Measurements from ENCODE around the gene POLE.
A peak's percentile ranks its signal among the peaks of the same experiment; 100 is the strongest.

The POLE gene

DNA sequence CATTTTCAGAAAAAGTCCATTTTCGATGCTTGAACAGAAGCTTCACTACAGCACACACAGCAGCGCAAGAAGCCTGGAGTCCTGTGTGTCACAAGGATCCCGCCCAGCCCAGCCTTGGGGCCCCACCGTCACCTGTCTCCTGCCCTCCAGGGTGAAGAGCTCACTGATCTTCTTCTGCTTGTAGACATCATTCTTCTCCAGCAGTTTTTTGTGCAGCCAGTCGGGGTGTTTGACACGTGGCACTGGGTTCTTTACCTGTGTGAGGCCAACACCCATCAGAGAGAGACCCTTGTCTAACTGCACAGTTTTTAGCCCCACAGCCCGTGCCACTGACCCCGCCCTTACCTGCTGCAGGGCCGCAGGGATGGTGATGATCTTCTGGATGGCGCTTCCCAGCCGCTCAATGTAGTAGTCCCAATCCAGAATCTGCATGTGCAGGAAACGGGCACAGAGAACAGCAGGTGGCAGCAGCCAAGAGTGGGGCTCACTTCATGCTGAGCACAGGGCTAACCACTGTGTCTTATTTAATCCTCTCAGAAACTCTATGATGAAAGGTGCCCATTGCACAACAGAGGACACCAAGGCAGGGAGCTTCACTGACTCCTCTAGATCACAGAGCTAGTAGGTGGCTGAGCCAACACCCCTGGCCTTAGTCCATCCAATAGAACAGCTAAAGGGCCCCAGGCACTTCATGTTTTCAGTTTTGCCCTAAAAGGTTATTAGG is 30.0 kb downstream of the POLE start:
- DNase-seq (ENCODE audit: low spot score) = no peak

- no peak for DNase-seq (ENCODE audit: low spot score)
These were observed 33.4 kb downstream of the POLE start for GRCh38 chr12:132653567-132654290.

- peak; percentile 20 for DNase-seq (ENCODE audit: low spot score)
These were observed 35.6 kb downstream of the POLE start for GRCh38 chr12:132651444-132652100.

DNA sequence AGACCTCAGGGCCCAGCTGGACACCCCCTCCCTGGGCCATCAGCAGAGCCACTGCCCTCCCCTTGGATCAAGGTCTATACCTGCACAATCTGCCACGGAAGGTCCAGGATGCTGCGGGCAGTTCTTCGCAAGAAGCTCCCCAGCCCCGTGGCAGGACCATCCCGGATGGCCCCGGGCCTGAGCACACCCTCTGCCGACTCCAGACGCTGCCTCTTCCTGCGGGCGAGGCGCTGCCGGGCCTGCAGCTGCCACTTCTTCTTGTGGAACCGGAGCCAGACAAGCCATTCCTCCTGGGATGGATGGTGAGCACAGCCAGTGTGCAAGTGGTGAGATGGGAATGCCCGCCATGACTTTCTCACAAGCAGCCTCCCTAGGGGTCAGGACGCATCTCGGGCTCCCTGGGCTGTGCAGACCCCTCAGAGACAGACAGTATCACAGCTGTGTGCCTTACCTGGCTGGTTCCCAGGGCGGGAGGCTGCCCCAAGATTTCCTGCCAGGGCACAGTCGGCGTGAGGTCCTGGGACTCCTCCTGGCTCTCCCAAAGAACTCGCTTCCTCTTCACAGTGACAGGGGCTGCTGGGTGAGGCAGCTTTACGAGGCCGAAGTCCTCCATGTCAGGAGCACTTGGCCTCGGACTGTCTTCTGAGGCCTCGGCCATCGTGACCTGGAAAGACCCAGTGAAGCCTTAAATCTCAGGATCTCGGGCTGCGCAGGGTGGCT is 37.8 kb downstream of the POLE start:
- no peak for DNase-seq (ENCODE audit: low spot score)

GRCh38 chr12:132648616-132649225 is 38.4 kb downstream of the POLE start:
- no peak for DNase-seq (ENCODE audit: low spot score)

DNA sequence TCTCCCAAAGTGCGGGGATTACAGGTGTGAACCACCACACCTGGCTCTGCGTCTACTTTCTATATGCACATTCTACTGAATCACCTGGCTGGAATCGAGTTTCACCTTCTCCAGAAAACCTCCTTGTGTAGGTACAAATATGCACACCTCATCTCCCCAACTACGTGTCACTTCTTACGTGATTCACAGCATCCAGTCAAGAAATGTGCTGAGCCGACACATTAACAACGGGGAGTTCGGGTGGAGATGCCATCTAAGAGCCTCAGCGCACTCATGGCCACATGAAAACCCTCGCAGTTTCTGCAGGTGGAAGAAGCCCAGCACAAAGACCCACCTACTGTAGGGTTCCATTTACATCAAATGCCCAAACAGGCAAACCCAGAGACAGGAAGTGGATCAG is 39.3 kb downstream of the POLE start:
- DNase-seq (ENCODE audit: low spot score) = no peak

GRCh38 chr12:132646850-132647249 is 40.3 kb downstream of the POLE start:
- no peak for DNase-seq (ENCODE audit: low spot score)

DNA sequence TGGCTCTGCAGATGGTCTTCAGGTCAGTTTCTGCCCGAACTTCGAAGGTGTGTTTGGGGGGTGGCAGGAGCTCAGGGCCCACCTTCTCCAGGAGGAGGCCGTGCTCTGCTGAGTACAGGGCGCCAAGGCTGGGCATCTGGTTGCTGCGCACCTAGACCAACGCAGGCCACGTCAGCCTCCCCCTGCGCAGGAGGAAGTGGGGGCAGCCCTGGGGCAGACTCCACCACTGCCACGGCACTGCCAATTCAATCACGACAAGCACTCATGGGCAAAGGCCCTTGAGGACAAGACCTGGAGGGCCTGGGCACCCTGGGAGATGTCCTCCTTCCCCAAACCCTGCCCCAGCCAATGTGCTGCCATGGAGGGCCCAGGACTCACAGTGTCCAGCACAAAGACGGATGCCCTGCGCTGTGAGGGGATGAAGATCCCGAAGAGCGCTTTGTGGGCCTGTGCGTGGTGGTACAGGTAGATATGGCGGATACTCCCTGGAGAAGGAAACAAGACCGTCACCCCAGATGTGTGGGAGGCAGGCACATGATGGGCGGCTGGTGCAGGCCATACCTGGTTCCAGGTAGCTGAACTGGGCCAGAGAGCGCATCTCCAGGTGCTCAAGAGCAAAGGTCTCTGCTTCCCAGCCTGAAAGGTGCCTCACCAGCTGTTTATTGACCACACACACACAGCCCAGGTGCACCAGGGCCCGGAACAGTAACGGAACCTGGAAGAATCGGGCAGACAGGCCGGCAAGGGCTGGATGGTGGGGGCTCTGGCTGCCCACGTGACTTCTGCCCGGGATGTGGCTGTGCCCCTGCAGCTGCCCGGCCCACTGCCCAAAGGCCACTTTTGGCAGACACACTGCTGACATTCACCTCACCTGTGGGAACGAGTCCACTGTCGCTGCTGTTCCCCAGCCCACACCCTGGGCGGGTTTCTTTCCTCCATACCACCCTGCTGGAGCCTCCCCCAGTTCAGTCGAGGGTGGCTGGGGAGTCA is 44.0 kb downstream of the POLE start:
- no peak for DNase-seq (ENCODE audit: low spot score)

DNA sequence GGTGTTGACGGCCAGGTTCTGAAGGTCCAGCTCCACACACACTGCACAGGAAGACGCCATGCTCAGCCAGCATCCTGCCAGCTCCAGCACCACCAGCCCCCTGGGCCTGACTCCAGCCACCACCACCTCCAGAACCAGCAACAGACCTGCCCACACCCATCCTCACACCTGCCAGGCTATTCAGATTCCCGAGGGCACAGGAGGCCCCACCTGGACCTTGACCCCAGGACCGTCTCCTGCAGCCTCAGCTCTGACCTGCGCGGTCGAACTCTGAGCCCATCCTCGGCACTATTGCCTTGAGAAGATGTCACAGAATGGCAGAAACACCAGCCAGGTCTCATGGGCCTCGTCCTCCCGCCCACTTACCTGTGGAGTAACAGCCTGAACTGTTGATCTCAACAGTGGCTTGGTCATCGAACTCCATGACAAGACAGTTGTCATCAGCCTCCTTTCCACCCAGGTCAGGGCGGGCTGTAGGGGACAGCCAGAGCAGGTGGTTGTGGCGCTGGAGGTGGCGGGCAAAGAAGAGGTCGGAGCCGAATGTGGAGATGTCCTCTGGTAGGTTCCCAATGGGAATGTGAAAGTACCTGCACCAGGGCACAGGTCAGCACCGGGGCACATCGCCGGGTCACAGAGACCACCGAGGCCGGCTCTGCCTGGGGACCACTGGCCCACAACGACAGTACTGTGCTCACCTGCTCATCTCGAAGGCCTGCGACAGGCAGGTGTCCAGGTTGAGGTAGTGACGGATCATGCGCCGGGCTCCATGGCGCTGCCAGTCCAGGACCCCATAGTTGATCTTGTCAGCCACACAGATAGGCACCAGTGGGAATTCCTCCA is 45.1 kb downstream of the POLE start:
- no peak for DNase-seq (ENCODE audit: low spot score)

GRCh38 chr12:132640936-132641335 is 46.2 kb downstream of the POLE start:
- no peak for DNase-seq (ENCODE audit: low spot score)

DNA sequence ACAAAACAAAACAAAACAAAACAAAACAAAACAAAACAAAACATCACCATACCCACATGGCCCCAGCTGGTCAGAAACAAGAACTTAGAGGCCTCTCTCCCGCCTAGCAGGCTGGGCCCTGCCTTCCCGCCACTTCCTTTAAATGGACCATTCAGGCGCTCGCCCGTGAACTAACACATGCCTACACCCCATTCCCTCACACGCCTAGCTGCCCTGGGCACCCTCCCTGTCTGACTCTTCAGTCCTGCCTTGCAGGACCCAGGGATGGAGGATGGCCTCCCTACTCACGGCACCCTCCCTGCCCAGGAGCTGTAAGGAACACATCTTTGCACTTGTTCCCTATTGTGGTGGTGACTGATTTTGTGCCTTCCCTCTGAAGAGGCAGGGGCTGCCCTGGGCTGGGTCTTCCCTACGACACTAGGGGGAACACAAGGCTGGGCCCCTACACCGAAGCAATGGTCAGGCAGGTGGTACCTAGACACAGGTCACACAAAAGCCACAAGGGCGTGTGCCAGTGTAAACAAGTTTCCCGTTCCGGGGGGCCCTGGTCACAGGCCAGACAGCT is 47.1 kb downstream of the POLE start:
- no peak for DNase-seq (ENCODE audit: low spot score)

GRCh38 chr12:132638541-132639408 is 48.4 kb downstream of the POLE start:
- no peak for DNase-seq (ENCODE audit: low spot score)

DNA sequence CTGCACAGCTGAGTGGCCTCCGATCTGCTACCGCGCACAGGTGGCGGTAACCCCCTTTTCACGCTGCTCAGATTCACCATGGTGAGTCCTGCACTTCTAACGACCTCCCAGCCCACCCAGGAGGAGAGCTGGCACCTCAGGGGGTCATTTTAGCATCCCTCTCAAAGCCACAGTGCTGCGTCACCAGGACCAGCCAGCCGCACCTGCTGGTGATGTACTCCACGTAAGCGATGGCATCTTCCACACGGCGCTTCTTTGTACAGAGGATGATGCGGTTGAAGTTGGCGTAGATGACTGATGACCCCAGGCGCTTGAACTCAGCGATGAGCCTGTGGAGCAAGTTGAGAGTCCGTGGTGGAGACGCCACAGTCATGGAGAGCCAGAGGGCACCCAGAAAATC is 49.3 kb downstream of the POLE start:
- no peak for DNase-seq (ENCODE audit: low spot score)

DNA sequence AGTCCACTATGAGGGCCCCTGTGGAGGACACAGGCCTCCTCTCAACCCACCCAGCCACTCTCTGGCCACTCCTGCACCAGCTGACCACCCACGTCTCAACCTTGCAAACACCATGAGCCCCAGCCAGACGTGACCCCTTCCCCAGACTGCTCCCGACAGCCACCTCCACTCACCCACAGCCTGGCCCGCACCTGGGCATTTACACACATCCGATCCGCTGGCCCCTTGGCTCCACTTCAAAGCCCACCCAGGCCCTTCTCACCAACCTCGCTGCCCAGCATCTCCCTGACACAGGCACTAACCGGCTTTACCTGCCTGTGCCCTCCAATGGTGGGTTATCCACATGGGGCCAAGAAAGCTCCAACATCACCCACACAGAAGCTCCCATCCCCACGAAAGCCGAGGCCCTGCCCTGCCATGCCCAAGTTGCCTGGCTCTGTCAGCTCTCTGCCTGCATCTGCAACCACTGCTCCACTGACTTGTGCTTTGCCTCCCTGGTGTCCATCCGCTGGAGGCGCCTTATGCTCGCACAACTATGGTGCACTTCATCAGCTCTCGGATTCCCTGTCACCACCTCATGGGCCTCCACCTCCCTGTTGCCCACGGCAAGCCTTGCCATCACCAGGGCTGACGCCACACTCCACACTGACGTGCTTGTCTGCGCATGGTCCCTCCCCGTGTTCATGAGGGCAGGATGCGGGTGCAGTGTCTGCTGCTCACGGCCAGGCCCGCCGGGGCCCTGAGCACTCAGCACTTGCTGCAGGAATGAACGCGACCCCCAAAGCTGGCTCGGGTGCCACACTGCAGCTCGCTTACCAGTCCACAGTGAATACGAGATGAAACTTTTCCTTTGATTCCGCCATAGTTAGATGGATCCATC is 51.8 kb downstream of the POLE start:
- no peak for DNase-seq (ENCODE audit: low spot score)

DNA sequence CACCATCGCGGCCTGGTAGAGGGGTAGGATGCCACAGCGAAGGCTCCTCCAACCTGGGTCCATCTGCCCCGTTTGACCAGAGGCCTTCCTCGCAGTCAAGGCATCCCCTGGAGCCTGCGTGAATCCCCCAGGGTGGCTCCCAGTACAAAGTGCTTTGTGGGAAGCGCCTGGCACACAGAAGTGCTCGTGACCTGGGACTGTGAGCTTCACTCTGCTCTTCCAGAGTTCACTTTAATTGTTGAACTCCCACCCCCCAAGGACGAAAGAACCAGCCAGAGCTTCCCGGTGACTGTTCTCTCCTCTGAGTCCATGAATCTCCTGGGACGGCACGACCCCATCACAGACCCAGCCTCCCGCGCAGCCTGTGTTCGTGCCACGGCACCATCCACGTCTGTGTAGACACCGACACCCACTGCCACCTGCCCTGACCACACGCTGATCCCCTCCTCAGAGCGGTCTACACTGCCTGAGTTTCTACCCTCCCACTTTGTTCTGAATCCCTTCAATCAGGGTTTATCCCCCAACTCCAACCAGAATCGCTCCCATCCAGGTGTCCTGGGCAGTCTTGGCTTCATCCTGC is 52.6 kb downstream of the POLE start:
- no peak for DNase-seq (ENCODE audit: low spot score)

GRCh38 chr12:132633901-132634300 is 53.2 kb downstream of the POLE start:
- DNase-seq (ENCODE audit: low spot score) = no peak

- DNase-seq (ENCODE audit: low spot score) = no peak
These were observed 53.7 kb downstream of the POLE start for GRCh38 chr12:132633398-132633797.

Measured in LoVo (cell line).